Vagina (tissue), 2 donors: ENCODE measurements around the gene CD80. TPM values are rescaled to one million over a fixed set of nuclear protein-coding genes. Genes with fewer than 3 reads are reported as not detected.

ENCODE experiments used
- DNase-seq, 2 donors: peaks; one replicate each; pipeline ENCODE4 v3.0.0-alpha.2; 2017; ENCODE audit errors: extremely low spot score in 2 of 2
- H3K27ac ChIP-seq: fragments of 200-600 bp; sonication (generic); one replicate; pipeline ENCODE4 v1.5.1; 2019
- H3K27me3 ChIP-seq: fragments of 200-600 bp; sonication (generic); one replicate; pipeline ENCODE4 v1.5.1; 2019
- H3K36me3 ChIP-seq, 2 donors: fragments of 200-600 bp; sonication (generic); one replicate each; pipeline ENCODE4 v1.5.1; 2017 to 2019
- H3K4me1 ChIP-seq: fragments of 200-600 bp; sonication (generic); one replicate; pipeline ENCODE4 v1.5.1; 2019
- H3K4me3 ChIP-seq, 2 donors: fragments of 200-600 bp; sonication (generic); 1 replicate in 1 of 2; 2 replicates in 1 of 2; pipeline ENCODE4 v1.5.1; 2016 to 2019
- H3K9me3 ChIP-seq: fragments of 200-600 bp; sonication (generic); one replicate; pipeline ENCODE4 v1.5.1; 2019
- CTCF ChIP-seq, 3 experiments: fragments of 450-650 bp in 2 of 3; fragments of 200-600 bp in 1 of 3; sonication (generic) in 1 of 3; IDR thresholded peaks; one replicate each; pipeline ENCODE4 v1.5.1; 2017 to 2019; ENCODE audit warnings: antibody characterized with exemption in 3 of 3, mild to moderate bottlenecking in 2 of 3, moderate library complexity in 2 of 3
- POLR2A ChIP-seq, 2 donors: fragments of 450-650 bp; IDR thresholded peaks; one replicate each; pipeline ENCODE4 v1.6.1; 2017; ENCODE audit warnings: antibody characterized with exemption in 2 of 2, mild to moderate bottlenecking in 2 of 2, moderate library complexity in 2 of 2
- POLR2AphosphoS5 ChIP-seq, 2 donors: sonication (generic); formaldehyde crosslinking; IDR thresholded peaks; one replicate each; pipeline ENCODE4 v1.9.0; 2017; ENCODE audit warnings: antibody characterized with exemption in 2 of 2, mild to moderate bottlenecking in 2 of 2, low read depth in 1 of 2; ENCODE audit not compliant: insufficient read depth in 1 of 2
- intact Hi-C: fragments of 100-400 bp; cut with DNase I; formaldehyde crosslinking; loops from one replicate; pipeline ENCODE4 v1.15.1; 2023
- total RNA-seq: library from RNA; depleted of rRNA; stranded (reverse); fragments of >200 nt; gene quantifications from one replicate; pipeline ENCODE4 v1.2.3, GENCODE V29; 2016

The CD80 gene
- total RNA-seq, 1 donor from 2014 or later: not detected

GRCh38 chr3:119590706-119591105 is 31.3 kb upstream of the CD80 start:
- no peaks in the 10 kb centered on the region for H3K27me3 ChIP-seq
- peak in 1 of 2 donors; percentile 42 for DNase-seq
- no peak for TF ChIP-seq CTCF (IDR thresholded peaks at IDR 0.05)
- no peak for TF ChIP-seq POLR2A (IDR thresholded peaks at IDR 0.05)
- no peak for TF ChIP-seq POLR2AphosphoS5 (IDR thresholded peaks at IDR 0.05; ENCODE audit: insufficient read depth in 1 of 2, low read depth in 1 of 2)
- intact Hi-C loops: no loop called here
- H3K9me3 ChIP-seq: no peaks in the 10 kb centered on the region
- no peaks in the 10 kb centered on the region for H3K4me1 ChIP-seq
- H3K27ac ChIP-seq: no peak overlapping the region
- no peaks in the 10 kb centered on the region for H3K36me3 ChIP-seq
- H3K4me3 ChIP-seq: no peak overlapping the region

- intact Hi-C loops: no loop called here
- Histone ChIP-seq H3K36me3 (no peaks in the 10 kb centered on the region), H3K4me1 (no peaks in the 10 kb centered on the region), H3K9me3 (no peaks in the 10 kb centered on the region), H3K27me3 (no peaks in the 10 kb centered on the region), H3K27ac (no peak overlapping the region), H3K4me3 (no peak overlapping the region)
- DNase-seq: no peak
- no peak for TF ChIP-seq POLR2A (IDR thresholded peaks at IDR 0.05)
- no peak for TF ChIP-seq CTCF (IDR thresholded peaks at IDR 0.05)
- no peak for TF ChIP-seq POLR2AphosphoS5 (IDR thresholded peaks at IDR 0.05; ENCODE audit: insufficient read depth in 1 of 2, low read depth in 1 of 2)
Measured at GRCh38 chr3:119589102-119589773, 29.8 kb upstream of the CD80 start.

GRCh38 chr3:119588112-119588511 is 28.7 kb upstream of the CD80 start:
- Histone ChIP-seq H3K9me3 (no peaks in the 10 kb centered on the region), H3K36me3 (no peaks in the 10 kb centered on the region), H3K27me3 (no peaks in the 10 kb centered on the region), H3K4me3 (no peak overlapping the region), H3K27ac (no peak overlapping the region), H3K4me1 (no peaks in the 10 kb centered on the region)
- intact Hi-C loops: no loop called here
- no peak for TF ChIP-seq CTCF (IDR thresholded peaks at IDR 0.05)
- TF ChIP-seq POLR2A (IDR thresholded peaks at IDR 0.05): no peak
- TF ChIP-seq POLR2AphosphoS5 (IDR thresholded peaks at IDR 0.05; ENCODE audit: insufficient read depth in 1 of 2, low read depth in 1 of 2): no peak
- no peak for DNase-seq

- Histone ChIP-seq H3K27ac (no peak overlapping the region), H3K27me3 (no peaks in the 10 kb centered on the region), H3K36me3 (no peaks in the 10 kb centered on the region), H3K4me1 (no peaks in the 10 kb centered on the region), H3K9me3 (no peaks in the 10 kb centered on the region), H3K4me3 (no peak overlapping the region)
- no peak for TF ChIP-seq POLR2AphosphoS5 (IDR thresholded peaks at IDR 0.05; ENCODE audit: insufficient read depth in 1 of 2, low read depth in 1 of 2)
- TF ChIP-seq CTCF (IDR thresholded peaks at IDR 0.05): no peak
- no peak for TF ChIP-seq POLR2A (IDR thresholded peaks at IDR 0.05)
- intact Hi-C loops: no loop called here
- no peak for DNase-seq
Measured at GRCh38 chr3:119586733-119587172, 27.3 kb upstream of the CD80 start.

GRCh38 chr3:119585856-119586570 is 26.6 kb upstream of the CD80 start:
- H3K36me3 ChIP-seq: no peaks in the 10 kb centered on the region
- H3K27ac ChIP-seq: no peak overlapping the region
- no peak overlapping the region for H3K4me3 ChIP-seq
- TF ChIP-seq POLR2A (IDR thresholded peaks at IDR 0.05) (no peak), CTCF (IDR thresholded peaks at IDR 0.05) (no peak), POLR2AphosphoS5 (IDR thresholded peaks at IDR 0.05; ENCODE audit: insufficient read depth in 1 of 2, low read depth in 1 of 2) (no peak)
- no peaks in the 10 kb centered on the region for H3K27me3 ChIP-seq
- no peak for DNase-seq
- peaks cover under 1% of the 10 kb centered on the region for H3K4me1 ChIP-seq
- intact Hi-C loops: no loop called here
- no peaks in the 10 kb centered on the region for H3K9me3 ChIP-seq
